Measurements from ENCODE around the gene WDR18. TPM values are rescaled to one million over a fixed set of nuclear protein-coding genes. Genes with fewer than 3 reads are reported as not detected.

Gene WDR18
- total and polyA plus RNA-seq, 2 of the 8 experiments (the other 6 are each of a cell fraction or from before 2014, with no cell fraction given), result 87.7 to 177 TPM

GRCh38 chr19:999379-999719 lies 15.2 kb downstream of the WDR18 start (continued):
- TF ChIP-seq KDM4A (IDR thresholded peaks at IDR 0.05; ENCODE audit: low read depth, low read length, severe bottlenecking), result no peak
- TF ChIP-seq NRF1 (IDR thresholded peaks at IDR 0.05; ENCODE audit: low read depth, low read length), result no peak
- no peak for TF ChIP-seq MAFK (IDR thresholded peaks at IDR 0.05; ENCODE audit: low read depth, low read length)
- TF ChIP-seq CHD1 (IDR thresholded peaks at IDR 0.05; ENCODE audit: low read depth, low read length), result no peak
- TF ChIP-seq TAF1 (IDR thresholded peaks at IDR 0.05; ENCODE audit: low read depth, low read length), result no peak

Measured in H1 (cell line).